Neural cell (in vitro differentiated cells): Measurements from ENCODE around the gene ARSK.

Experiments used
- CTCF ChIP-seq: fragments of 450-650 bp; IDR thresholded peaks from 2 replicates; pipeline ENCODE4 v1.5.1; 2014; ENCODE audit warnings: antibody characterized with exemption, mild to moderate bottlenecking, moderate library complexity; ENCODE audit not compliant: poor library complexity, severe bottlenecking
- EP300 ChIP-seq: fragments of 450-650 bp; conservative IDR thresholded peaks from 2 replicates; pipeline ENCODE4 v1.6.1; 2014; ENCODE audit warnings: antibody characterized with exemption, mild to moderate bottlenecking, moderate library complexity; ENCODE audit not compliant: poor library complexity, severe bottlenecking
- EZH2 ChIP-seq: fragments of 200-600, 300-800 bp; shearing (Covaris generic), sonication (generic); IDR thresholded peaks from 2 replicates; pipeline ENCODE4 v1.6.1; 2014; ENCODE audit warnings: antibody characterized with exemption, low read length, borderline replicate concordance, mild to moderate bottlenecking; ENCODE audit not compliant: insufficient read depth, poor library complexity, severe bottlenecking
- POLR2AphosphoS5 ChIP-seq: IDR thresholded peaks from 2 replicates; pipeline ENCODE4 v1.6.1; 2012
- RAD21 ChIP-seq: fragments of 450-650 bp; conservative IDR thresholded peaks from 2 replicates; pipeline ENCODE4 v1.6.1; 2014; ENCODE audit warnings: antibody characterized with exemption, mild to moderate bottlenecking, moderate library complexity
- REST ChIP-seq: IDR thresholded peaks from 2 replicates; pipeline ENCODE4 v1.6.1; 2012; ENCODE audit warnings: borderline replicate concordance
- SMC3 ChIP-seq: fragments of 450-650 bp; conservative IDR thresholded peaks from 2 replicates; pipeline ENCODE4 v1.6.1; 2014; ENCODE audit warnings: antibody characterized with exemption, mild to moderate bottlenecking, moderate library complexity; ENCODE audit not compliant: poor library complexity
- TAF1 ChIP-seq: IDR thresholded peaks from 2 replicates; pipeline ENCODE4 v1.6.1; 2012; ENCODE audit warnings: low read depth

- TF ChIP-seq TAF1, result no peak
- TF ChIP-seq SMC3, result no peak
- no peak for TF ChIP-seq CTCF
- no peak for TF ChIP-seq EZH2
- no peak for TF ChIP-seq RAD21
- TF ChIP-seq POLR2AphosphoS5, result no peak
- TF ChIP-seq REST, result no peak
- TF ChIP-seq EP300, result no peak
These were observed 23.4 kb upstream of the ARSK start for GRCh38 chr5:95531491-95531890.
